ENCODE measurements around the gene SLC26A8. TPM values are rescaled to one million over a fixed set of nuclear protein-coding genes. Genes with fewer than 3 reads are reported as not detected.

SLC26A8 gene
- total RNA-seq, 1 experiment from 2014 or later = not detected

DNA sequence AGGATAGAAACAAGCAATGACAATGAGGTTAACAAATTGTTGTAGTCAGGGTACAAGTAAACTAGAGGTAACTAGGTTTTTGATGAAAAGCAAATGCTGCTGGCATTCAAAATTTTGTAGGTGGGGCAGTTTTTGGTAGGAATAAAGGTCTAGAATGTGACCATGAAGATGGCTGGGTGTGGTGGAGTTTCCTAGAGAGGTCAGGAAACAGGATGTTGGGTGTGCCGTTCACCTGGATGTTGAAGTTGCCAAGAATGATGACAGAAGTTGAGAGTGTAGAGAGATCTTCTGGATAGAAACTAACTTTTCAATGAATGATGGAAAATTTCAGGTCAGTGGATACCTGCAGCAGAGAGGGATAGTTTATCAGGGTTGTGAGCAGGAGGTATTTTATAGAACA lies 25.9 kb upstream of the SLC26A8 start:
- Histone ChIP-seq H3K4me3 (replicated peaks in 1 of 2; ENCODE audit: low read depth in 1 of 2, low read length in 2 of 2) (no peak overlapping the region), H3K36me3 (ENCODE audit: control insufficient read depth in 1 of 2, insufficient read depth in 2 of 2, low read length in 2 of 2) (0 out of 4 replicates have a peak, but pooled peaks cover 2 to 5% of the 10 kb centered on the region in 2 experiments), H3K27ac (ENCODE audit: low read depth, low read length) (no peak overlapping the region), H3K9ac (ENCODE audit: low read length) (no peak overlapping the region), H3K27me3 (ENCODE audit: insufficient read depth, low read length) (no peaks in the 10 kb centered on the region), H2AFZ (ENCODE audit: low read depth, low read length, poor library complexity, severe bottlenecking) (no peak overlapping the region), H3K4me2 (ENCODE audit: low read length) (no peak overlapping the region), H4K20me1 (ENCODE audit: insufficient read depth) (peaks cover 3% of the 10 kb centered on the region; the same call in 1 of the 2 replicates), H3K9me3 (ENCODE audit: control insufficient read depth in 1 of 2, insufficient read depth in 1 of 2, low read depth in 1 of 2, low read length in 2 of 2) (no peaks in the 10 kb centered on the region), H3K4me1 (ENCODE audit: control insufficient read depth in 1 of 2, insufficient read depth in 2 of 2, low read length in 2 of 2) (peaks cover 0 to 4% of the 10 kb centered on the region in 2 experiments; a peak in 1 of 4 replicates), H3K9me2 (ENCODE audit: insufficient read depth) (no peaks in the 10 kb centered on the region), H3K79me2 (ENCODE audit: insufficient read depth, low read length) (peaks cover 63% of the 10 kb centered on the region)
- TF ChIP-seq SP1 (IDR thresholded peaks at IDR 0.05; ENCODE audit: low read depth) (no peak), EGR1 (IDR thresholded peaks at IDR 0.05; ENCODE audit: low read depth) (no peak), POLR2AphosphoS5 (IDR thresholded peaks at IDR 0.05; ENCODE audit: low read depth, low read length) (no peak), EZH2phosphoT487 (IDR thresholded peaks at IDR 0.05; ENCODE audit: borderline replicate concordance) (no peak), POLR2A (IDR thresholded peaks at IDR 0.05; ENCODE audit: borderline replicate concordance, extremely low read depth, insufficient read depth, insufficient read length) (no peak), EZH2 (IDR thresholded peaks at IDR 0.05) (no peak), ELF1 (IDR thresholded peaks at IDR 0.05; ENCODE audit: borderline replicate concordance, low read depth) (no peak), FOSL1 (IDR thresholded peaks at IDR 0.05; ENCODE audit: low read depth) (no peak), CBX3 (IDR thresholded peaks at IDR 0.05; ENCODE audit: low read depth) (no peak), TCF7L2 (IDR thresholded peaks at IDR 0.05; ENCODE audit: borderline replicate concordance, extremely low read depth, insufficient read depth, insufficient read length) (no peak), ZFX (IDR thresholded peaks at IDR 0.05) (no peak), JUND (IDR thresholded peaks at IDR 0.05) (no peak), ZNF274 (IDR thresholded peaks at IDR 0.05; ENCODE audit: low read depth, low read length) (no peak)
- TF ChIP-seq, protein P1, sequence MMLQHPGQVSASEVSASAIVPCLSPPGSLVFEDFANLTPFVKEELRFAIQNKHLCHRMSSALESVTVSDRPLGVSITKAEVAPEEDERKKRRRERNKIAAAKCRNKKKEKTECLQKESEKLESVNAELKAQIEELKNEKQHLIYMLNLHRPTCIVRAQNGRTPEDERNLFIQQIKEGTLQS (IDR thresholded peaks at IDR 0.05) = no peak
- TF ChIP-seq, protein P2, sequence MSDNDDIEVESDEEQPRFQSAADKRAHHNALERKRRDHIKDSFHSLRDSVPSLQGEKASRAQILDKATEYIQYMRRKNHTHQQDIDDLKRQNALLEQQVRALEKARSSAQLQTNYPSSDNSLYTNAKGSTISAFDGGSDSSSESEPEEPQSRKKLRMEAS (IDR thresholded peaks at IDR 0.05) = no peak
- ATAC-seq (no peak), DNase-seq (ENCODE audit: low read depth, low spot score) (no peak)
- no TSS peak for BruUV-seq (replicated peaks)
- POLR2A ChIA-PET = no interaction called here
- intact Hi-C loops (cut with micrococcal nuclease) = no loop called here
- CTCF ChIA-PET = no interaction called here
- RAD21 ChIA-PET (ENCODE audit: low non-redundant PET in 1 of 2, low total read pairs in 2 of 2, uncharacterized antibody in 2 of 2, unreplicated experiment in 2 of 2) = no interaction called here

Measured in HCT116 (cell line).